Memory B cell (primary cell): ENCODE data around the gene DCBLD1.

ENCODE experiments used
- ATAC-seq: fragments of 150-1000 bp; cut with Tn5 transposase; 2 replicates; pipeline ENCODE4 v1.10.0; 2021; ENCODE audit warnings: low read depth, mild to moderate bottlenecking, moderate library complexity
- DNase-seq, 2 donors: peaks; one replicate each; pipeline ENCODE4 v3.0.0; 2022; ENCODE audit warnings: low spot score in 2 of 2
- H3K27ac Mint-ChIP-seq: one replicate; pipeline ENCODE4 v1.8.0; 2022; ENCODE audit warnings: mild to moderate bottlenecking, moderate library complexity, mixed read lengths
- H3K27me3 Mint-ChIP-seq: one replicate; pipeline ENCODE4 v1.8.0; 2022; ENCODE audit warnings: mixed read lengths
- H3K36me3 Mint-ChIP-seq: one replicate; pipeline ENCODE4 v1.8.0; 2022; ENCODE audit warnings: mild to moderate bottlenecking, mixed read lengths
- H3K4me1 Mint-ChIP-seq: one replicate; pipeline ENCODE4 v1.8.0; 2022; ENCODE audit warnings: mixed read lengths
- H3K4me3 Mint-ChIP-seq: one replicate; pipeline ENCODE4 v1.8.0; 2022; ENCODE audit warnings: mild to moderate bottlenecking, moderate library complexity, mixed read lengths
- H3K9me3 Mint-ChIP-seq: one replicate; pipeline ENCODE4 v1.8.0; 2022; ENCODE audit warnings: mixed read lengths

Gene DCBLD1

DNA sequence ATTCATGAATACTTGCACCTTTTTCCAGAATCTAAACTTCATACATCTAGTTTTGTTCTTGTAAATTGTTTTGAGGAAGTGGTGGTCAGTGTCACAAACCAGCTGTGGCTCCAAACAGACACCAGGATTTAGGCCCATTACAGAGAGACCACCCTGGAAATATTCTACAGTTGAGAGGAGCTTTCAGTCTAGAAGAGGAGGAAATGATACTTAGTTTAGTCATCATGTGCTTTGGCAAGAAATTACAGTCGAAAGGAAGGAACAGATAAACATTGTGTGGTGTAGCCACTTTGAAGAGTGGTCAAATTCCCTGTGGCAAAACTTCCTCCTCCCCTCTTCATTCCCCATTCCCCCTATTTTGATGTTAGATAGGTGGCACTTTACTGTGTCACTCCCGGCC lies 15.7 kb downstream of the DCBLD1 start:
- H3K9me3 Mint-ChIP-seq = no peaks in the 10 kb centered on the region
- H3K27ac Mint-ChIP-seq = no peak overlapping the region
- no peak overlapping the region for H3K4me3 Mint-ChIP-seq
- ATAC-seq = no peak
- H3K36me3 Mint-ChIP-seq = no peaks in the 10 kb centered on the region
- H3K4me1 Mint-ChIP-seq = no peaks in the 10 kb centered on the region
- no peak for DNase-seq
- peaks cover 6% of the 10 kb centered on the region for H3K27me3 Mint-ChIP-seq

DNA sequence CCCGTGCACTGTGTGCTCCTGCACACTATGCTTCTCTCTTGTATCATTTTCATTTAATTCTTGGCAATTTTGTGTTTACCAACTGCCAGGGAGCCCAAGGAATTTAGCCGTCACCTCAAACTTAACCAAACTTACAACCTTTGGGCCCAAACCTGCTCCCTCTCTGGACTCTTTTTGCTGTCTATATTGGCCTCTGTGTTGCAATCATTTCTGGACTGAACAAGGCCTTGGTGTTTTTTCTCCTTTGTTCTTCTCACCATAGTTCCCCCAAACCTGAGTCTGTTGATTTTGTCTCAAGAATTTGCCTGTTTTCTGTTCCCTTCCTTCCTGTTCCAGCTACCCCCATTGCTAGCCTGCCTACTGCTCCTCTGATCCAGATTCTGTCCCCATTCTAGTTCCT lies 19.2 kb downstream of the DCBLD1 start:
- Mint-ChIP-seq H3K9me3 (no peaks in the 10 kb centered on the region), H3K27me3 (peaks cover 4% of the 10 kb centered on the region), H3K27ac (no peak overlapping the region), H3K4me3 (no peak overlapping the region), H3K4me1 (no peaks in the 10 kb centered on the region), H3K36me3 (no peaks in the 10 kb centered on the region)
- DNase-seq (no peak), ATAC-seq (no peak)

DNA sequence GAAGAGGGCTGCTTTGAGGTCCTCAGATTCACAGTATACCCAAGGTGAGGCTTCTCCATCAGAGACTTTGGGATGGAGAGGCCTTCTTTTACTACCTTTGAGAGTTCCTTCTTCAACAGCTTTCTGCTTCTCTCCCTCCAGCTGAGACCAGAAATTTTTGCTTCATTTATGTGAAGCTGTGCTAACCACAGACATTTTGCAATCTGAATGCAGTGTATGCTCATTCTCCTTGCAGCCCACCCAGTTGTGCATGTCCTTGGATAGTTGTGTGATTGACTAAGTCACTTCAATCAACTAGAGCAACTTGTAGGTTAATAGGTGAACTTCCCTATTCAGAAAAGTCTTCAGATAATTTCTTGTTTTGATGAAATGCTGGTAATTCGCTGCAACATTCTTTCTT lies 20.1 kb downstream of the DCBLD1 start:
- ATAC-seq = no peak
- Mint-ChIP-seq H3K27ac (no peak overlapping the region), H3K9me3 (no peaks in the 10 kb centered on the region)

DNA sequence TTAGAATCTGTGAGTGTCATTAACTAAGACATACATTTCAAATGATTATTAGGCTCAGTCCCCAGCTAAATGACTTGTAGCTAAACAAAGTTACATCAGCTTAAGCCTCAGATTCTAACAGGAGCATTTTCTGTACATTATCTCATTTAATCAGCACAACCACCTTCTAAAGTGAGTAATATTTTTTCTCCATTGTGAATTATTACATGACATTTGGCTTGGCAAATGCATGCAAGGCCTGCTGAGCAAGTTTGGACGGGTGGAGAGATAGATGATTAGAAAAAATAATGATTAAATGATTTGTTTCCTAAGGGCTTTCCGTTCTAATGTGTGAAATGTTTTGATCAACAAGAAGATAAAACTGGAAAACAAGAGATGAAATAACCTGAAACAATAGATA lies 20.7 kb downstream of the DCBLD1 start:
- Mint-ChIP-seq H3K9me3 (no peaks in the 10 kb centered on the region), H3K4me3 (no peak overlapping the region), H3K4me1 (no peaks in the 10 kb centered on the region), H3K27ac (no peak overlapping the region), H3K36me3 (no peaks in the 10 kb centered on the region), H3K27me3 (peaks cover 4% of the 10 kb centered on the region)
- ATAC-seq = no peak
- no peak for DNase-seq

More for the DNA sequence above, 20.1 kb downstream of the DCBLD1 start:
- DNase-seq = no peak
- H3K4me1 Mint-ChIP-seq = no peaks in the 10 kb centered on the region
- no peak overlapping the region for H3K4me3 Mint-ChIP-seq
- no peaks in the 10 kb centered on the region for H3K36me3 Mint-ChIP-seq
- peaks cover 4% of the 10 kb centered on the region for H3K27me3 Mint-ChIP-seq

DNA sequence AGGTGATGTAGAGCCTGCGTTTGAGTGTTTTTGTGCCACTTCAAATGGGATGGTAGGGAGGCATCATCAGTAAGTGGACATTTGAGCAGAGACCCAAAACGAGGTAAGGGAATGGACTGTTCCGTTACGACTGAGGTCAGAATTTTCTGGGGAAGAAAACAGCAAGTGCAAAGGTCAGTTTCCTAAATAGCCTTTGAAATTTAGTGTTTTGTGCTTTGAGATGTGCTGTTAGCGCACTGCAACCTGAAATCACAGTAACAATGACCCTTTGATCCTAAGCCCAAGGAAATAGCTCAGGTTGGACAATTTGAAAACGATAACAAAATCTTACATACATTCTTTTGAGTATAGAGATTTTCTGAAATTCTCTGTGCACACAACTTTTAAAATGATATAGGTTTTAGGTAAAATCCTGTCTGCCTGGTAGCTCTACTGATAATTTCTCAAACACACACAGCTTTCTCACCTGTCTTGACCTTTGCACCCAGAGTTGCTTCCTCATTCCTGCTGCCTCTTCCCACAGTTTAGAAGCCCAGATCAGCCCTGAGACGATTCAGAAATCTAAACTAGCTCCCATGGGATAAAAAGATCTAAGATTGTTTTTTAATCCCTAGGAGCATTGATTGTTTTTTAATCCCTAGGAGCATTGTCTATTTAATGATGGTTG lies 22.1 kb downstream of the DCBLD1 start:
- Mint-ChIP-seq H3K4me3 (no peak overlapping the region), H3K36me3 (no peaks in the 10 kb centered on the region), H3K4me1 (no peaks in the 10 kb centered on the region), H3K27ac (no peak overlapping the region), H3K9me3 (no peaks in the 10 kb centered on the region), H3K27me3 (peaks cover 5% of the 10 kb centered on the region)
- DNase-seq (no peak), ATAC-seq (no peak)

DNA sequence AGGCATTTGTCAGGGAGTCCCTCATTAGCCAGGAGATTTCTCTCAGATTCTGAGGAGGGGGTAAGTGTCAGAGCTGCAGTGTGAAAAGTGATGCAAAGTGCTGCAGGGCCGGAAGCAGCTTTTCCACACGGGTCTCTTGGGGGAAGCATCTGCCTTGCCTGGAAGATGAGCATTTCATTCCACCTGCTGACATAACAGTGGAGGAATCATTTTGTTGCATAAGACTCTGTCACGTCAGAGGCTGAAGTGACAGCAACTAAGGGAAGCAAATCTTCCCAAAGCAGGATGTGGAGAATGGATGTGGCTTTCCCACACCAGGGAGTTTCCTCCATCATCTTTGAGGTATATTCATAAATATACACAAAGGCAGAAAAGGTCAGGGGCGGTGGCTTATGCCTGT lies 22.8 kb downstream of the DCBLD1 start:
- Mint-ChIP-seq H3K27ac (no peak overlapping the region), H3K36me3 (no peaks in the 10 kb centered on the region), H3K9me3 (no peaks in the 10 kb centered on the region), H3K27me3 (peaks cover 11% of the 10 kb centered on the region), H3K4me3 (no peak overlapping the region), H3K4me1 (no peaks in the 10 kb centered on the region)
- ATAC-seq = no peak
- DNase-seq = no peak

DNA sequence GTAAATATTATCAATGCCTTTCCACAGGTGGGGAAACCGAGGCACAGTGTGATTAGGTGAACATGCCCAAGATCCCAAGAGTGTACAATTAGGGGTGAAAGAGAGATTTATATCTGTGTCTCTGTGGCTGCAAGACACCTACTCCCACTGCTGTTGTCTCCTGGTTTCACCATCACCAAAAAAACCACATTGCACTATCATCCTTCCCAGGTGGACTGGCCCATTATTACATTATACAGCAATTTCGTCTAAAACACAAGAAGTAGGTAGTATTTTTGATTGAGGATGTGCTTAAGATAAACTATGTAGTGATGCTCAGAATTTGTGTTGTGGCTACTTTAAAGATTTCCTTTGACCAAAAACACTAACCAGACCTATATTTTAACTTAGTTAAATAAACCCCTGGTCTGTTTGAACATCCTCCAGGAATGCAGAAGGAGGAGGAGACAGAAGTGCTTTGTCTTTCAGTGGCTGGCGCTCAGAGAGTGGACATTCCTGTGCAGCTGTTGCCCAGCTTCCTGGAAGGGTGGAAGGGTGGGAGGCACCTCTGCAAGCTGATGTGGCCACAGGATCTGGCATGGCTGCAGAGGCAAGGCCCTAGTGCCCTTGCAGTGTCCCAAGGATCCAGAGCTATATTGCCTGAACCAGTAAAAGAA lies 23.8 kb downstream of the DCBLD1 start:
- no peak overlapping the region for H3K4me3 Mint-ChIP-seq
- no peaks in the 10 kb centered on the region for H3K9me3 Mint-ChIP-seq

DNA sequence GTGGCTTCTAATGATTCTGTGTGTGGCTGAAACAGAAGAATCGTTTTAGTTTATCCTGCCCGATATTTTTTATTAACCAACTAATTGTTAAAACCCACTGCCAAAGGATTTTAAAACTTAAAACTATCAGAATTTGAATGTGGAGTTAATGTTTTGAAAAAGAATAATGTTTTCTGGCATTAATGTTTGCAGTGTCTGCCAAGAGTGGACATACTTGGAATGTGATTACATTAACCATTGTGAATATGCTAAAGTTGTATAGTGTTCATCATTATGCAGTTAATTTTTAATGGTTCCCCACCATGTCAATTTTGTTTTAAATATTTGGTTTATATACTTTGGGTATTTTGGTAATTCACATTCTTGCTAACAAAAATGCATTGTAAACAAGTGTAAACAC lies 24.4 kb downstream of the DCBLD1 start:
- no peak overlapping the region for H3K4me3 Mint-ChIP-seq
- no peak overlapping the region for H3K27ac Mint-ChIP-seq
- no peaks in the 10 kb centered on the region for H3K4me1 Mint-ChIP-seq
- ATAC-seq = no peak
- peaks cover 11% of the 10 kb centered on the region for H3K27me3 Mint-ChIP-seq
- H3K36me3 Mint-ChIP-seq = no peaks in the 10 kb centered on the region
- DNase-seq = no peak
- no peaks in the 10 kb centered on the region for H3K9me3 Mint-ChIP-seq

More for the DNA sequence above, 23.8 kb downstream of the DCBLD1 start:
- H3K4me1 Mint-ChIP-seq = no peaks in the 10 kb centered on the region
- no peaks in the 10 kb centered on the region for H3K36me3 Mint-ChIP-seq
- H3K27ac Mint-ChIP-seq = no peak overlapping the region
- H3K27me3 Mint-ChIP-seq = peaks cover 11% of the 10 kb centered on the region
- no peak for ATAC-seq
- no peak for DNase-seq

DNA sequence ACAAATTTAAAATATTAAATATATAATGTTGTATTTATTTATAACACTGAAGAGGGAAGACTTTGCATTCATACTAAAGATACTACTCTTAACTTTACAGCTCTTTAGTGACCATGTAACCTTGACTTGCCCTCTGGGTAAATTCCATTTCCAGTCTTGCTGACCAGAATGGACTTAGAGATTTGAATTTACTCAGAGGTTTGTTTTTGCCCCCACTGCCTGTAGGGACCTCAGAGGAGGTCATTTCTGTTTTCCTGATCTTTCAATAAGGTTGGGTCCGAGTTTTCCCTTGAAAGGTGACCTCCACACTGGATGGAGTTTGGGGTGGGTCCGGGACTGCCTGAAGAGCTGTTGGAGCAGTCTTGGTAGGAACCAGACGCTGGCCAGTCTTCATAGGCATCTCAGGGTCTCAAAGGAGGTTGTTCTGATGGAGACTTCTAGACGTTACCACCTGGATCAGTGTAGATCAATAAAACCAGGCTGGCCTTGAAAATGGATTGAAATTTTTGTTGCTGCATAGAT lies 26.0 kb downstream of the DCBLD1 start:
- no peak overlapping the region for H3K4me3 Mint-ChIP-seq
- DNase-seq = no peak
- no peak for ATAC-seq
- no peak overlapping the region for H3K27ac Mint-ChIP-seq
- no peaks in the 10 kb centered on the region for H3K9me3 Mint-ChIP-seq
- H3K27me3 Mint-ChIP-seq = peaks cover 9% of the 10 kb centered on the region
- no peaks in the 10 kb centered on the region for H3K4me1 Mint-ChIP-seq
- H3K36me3 Mint-ChIP-seq = no peaks in the 10 kb centered on the region

DNA sequence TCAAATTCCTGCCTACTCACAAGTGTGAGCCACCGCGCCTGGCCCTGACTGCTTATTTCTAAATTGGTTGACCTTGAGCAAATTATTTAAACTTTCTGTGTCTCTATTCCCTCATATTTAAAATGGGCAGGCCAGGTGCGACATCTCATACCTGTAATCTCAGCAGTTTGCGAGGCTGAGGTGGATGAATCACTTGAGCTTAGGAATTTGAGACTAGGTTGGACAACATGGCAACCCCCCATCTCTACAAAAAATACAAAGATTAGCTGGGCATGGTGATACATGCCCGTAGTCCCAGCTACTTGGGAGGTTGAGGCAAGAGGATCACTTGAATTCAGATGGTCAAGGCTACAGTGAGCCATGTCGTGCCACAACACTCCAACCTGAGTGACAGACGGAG lies 26.5 kb downstream of the DCBLD1 start:
- no peak for ATAC-seq
- no peak overlapping the region for H3K4me3 Mint-ChIP-seq
- no peaks in the 10 kb centered on the region for H3K9me3 Mint-ChIP-seq
- H3K27me3 Mint-ChIP-seq = peaks cover 9% of the 10 kb centered on the region
- DNase-seq = no peak
- no peaks in the 10 kb centered on the region for H3K4me1 Mint-ChIP-seq
- H3K36me3 Mint-ChIP-seq = no peaks in the 10 kb centered on the region
- no peak overlapping the region for H3K27ac Mint-ChIP-seq

DNA sequence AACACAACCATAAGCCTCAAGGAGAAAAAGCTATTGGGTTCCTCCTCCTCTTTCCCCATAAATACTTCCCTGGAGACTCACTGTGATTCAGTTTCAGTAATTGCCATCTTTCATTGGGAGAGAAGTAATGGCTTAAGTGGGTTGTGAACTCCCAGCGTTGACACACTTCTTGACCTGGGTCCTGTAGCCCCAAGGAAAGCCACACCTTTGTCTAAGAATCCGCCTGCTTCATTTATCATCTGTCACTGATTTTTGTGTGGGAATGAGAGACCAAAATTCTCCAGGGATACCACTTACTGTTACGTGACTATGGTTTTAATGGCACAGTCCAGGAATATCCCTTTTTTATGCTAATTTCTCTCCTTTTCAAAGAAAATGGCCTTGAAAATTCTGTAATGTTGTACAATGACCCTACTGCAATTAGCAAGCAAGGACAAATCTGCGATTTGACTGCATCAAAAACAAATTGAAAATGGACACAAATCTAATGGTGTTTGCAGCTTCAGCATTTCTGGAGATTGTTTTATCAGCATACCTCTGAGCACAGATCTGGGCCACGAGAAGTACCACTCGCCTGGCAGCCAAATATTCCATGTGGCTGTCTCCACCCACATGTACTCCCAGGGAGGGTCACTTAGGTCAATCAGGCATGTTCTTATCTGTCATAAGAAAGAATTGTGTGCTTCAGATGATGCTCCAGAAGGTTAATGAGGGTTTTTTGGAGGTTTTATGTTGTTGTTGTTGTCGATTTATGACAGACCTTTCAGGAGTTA lies 29.8 kb downstream of the DCBLD1 start:
- no peak overlapping the region for H3K27ac Mint-ChIP-seq
- ATAC-seq = no peak
- H3K27me3 Mint-ChIP-seq = peaks cover 14% of the 10 kb centered on the region

DNA sequence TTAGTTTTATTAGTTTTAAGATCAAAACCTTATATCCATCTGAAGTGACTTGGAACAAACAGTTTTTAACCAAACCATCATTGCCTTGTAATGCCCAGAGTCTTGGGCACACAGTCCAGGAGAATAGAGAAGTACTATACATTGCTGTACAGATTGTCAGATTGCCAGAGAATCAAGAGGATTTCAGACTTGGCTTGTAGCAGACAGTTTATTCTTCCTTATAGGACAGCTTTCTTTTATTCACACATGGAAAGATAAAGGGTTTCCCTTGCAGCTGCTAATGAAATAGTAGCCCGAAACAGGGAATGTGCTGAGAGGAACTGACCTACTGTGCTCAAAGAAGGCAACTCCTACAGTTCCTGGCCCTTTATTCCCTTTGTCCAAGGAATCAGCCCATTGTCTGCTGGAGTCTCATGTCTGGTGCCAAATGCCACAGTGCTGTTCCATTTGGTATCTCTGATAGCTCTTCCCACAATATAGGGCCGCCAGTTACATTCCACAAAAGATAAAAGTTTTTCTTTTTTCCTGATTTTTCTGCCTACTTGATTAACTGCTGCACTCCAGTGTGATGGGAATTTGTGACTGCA lies 30.6 kb downstream of the DCBLD1 start:
- Mint-ChIP-seq H3K4me3 (no peak overlapping the region), H3K9me3 (no peaks in the 10 kb centered on the region), H3K36me3 (no peaks in the 10 kb centered on the region), H3K27me3 (peaks cover 15% of the 10 kb centered on the region), H3K27ac (no peak overlapping the region), H3K4me1 (peaks cover 2% of the 10 kb centered on the region)
- ATAC-seq = no peak
- no peak for DNase-seq

More for the DNA sequence above, 29.8 kb downstream of the DCBLD1 start:
- peaks cover 2% of the 10 kb centered on the region for H3K4me1 Mint-ChIP-seq
- DNase-seq = no peak
- H3K36me3 Mint-ChIP-seq = no peaks in the 10 kb centered on the region
- no peaks in the 10 kb centered on the region for H3K9me3 Mint-ChIP-seq
- no peak overlapping the region for H3K4me3 Mint-ChIP-seq

DNA sequence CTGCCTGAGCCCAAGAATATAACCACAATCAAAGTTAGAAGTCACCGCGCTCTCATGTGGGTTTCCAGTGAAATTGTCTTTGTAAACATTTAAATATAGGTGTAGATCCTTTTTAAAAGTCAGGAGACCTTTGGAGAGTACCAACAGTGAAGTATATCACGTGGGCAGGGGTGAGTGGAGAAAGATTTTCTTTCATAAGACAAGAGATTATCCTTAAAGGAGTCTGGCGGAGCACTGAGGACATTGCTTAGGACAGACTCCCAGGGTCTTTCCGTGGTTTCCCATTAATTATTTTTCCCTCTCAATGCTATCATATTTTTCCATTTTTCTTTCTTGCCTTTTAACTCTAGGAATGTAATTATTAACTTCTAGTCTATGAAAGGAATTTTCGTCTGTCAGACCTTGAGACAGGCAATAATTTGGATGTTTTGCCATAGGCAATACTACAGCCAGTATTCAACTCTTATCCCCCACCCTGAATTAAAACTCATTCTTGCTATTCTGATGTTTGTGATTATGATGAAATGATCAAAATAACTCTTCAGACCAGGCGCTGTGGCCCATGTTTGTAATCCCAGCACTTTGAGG lies 31.4 kb downstream of the DCBLD1 start:
- no peaks in the 10 kb centered on the region for H3K36me3 Mint-ChIP-seq

DNA sequence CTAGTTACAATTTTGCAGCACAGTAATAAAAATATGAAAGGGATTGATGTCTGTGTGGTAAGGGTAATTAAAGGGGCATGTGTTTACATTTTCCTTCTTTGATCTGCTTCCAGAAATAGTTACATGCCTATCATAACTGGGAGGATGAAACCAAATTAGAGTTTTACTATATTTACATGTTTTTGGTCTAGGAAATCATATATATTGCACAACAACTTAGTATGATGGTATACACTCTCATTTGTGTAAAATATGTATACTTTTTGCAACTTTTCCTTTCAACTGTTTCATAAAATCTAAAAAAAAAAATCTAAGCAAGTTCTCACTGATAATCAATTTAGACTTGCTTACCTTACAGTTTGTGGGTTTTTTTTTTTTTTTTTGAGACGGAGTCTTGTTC lies 32.2 kb downstream of the DCBLD1 start:
- no peaks in the 10 kb centered on the region for H3K9me3 Mint-ChIP-seq

More for the DNA sequence above, 31.4 kb downstream of the DCBLD1 start:
- peaks cover 19% of the 10 kb centered on the region for H3K27me3 Mint-ChIP-seq
- peaks cover 2% of the 10 kb centered on the region for H3K4me1 Mint-ChIP-seq
- ATAC-seq (no peak), DNase-seq (no peak)
- H3K4me3 Mint-ChIP-seq = no peak overlapping the region
- no peak overlapping the region for H3K27ac Mint-ChIP-seq
- no peaks in the 10 kb centered on the region for H3K9me3 Mint-ChIP-seq

More for the DNA sequence above, 32.2 kb downstream of the DCBLD1 start:
- DNase-seq (no peak), ATAC-seq (no peak)
- Mint-ChIP-seq H3K36me3 (no peaks in the 10 kb centered on the region), H3K4me3 (no peak overlapping the region), H3K27me3 (peaks cover 16% of the 10 kb centered on the region), H3K27ac (no peak overlapping the region), H3K4me1 (peaks cover 2% of the 10 kb centered on the region)
